NCI-H187 treated with DMSO at 0.1 percent for 48 hours (cell line): Measurements from ENCODE around the gene JAML.

Experiments used
- DNase-seq: peaks from one replicate; lab custom pipeline; 2025; lab: John Stamatoyannopoulos, UW

Gene JAML

GRCh38 chr11:118145285-118146227, 79.3 kb downstream of the JAML start:
- peak; percentile 19 for DNase-seq

GRCh38 chr11:118144301-118145268, 80.2 kb downstream of the JAML start:
- DNase-seq: no peak
